H9 (cell line): ENCODE data around the gene TTC28. TPM values are rescaled to one million over a fixed set of nuclear protein-coding genes. Genes with fewer than 3 reads are reported as not detected.

Experiments used
- DNase-seq: peaks from one replicate; pipeline ENCODE4 v3.0.0-alpha.2; 2017
- H2AFZ ChIP-seq: one replicate; pipeline ENCODE4 v1.6.1; 2013; ENCODE audit warnings: mild to moderate bottlenecking, low read length, control low read depth, moderate library complexity
- H2AK5ac ChIP-seq: 2 replicates; pipeline ENCODE4 v1.6.1; 2013; ENCODE audit warnings: low read length, control low read depth, mixed read lengths; ENCODE audit not compliant: insufficient read length
- H2BK120ac ChIP-seq: one replicate; pipeline ENCODE4 v1.6.1; 2013; ENCODE audit warnings: low read depth, mild to moderate bottlenecking, low read length, control low read depth, inconsistent platforms; ENCODE audit not compliant: poor library complexity, severe bottlenecking
- H2BK12ac ChIP-seq: 2 replicates; pipeline ENCODE4 v1.6.1; 2013; ENCODE audit warnings: low read length, control low read depth, mixed read lengths, low read depth; ENCODE audit not compliant: insufficient read length
- H2BK15ac ChIP-seq: 2 replicates; pipeline ENCODE4 v1.6.1; 2013; ENCODE audit warnings: low read depth, low read length, control low read depth
- H2BK20ac ChIP-seq: one replicate; pipeline ENCODE4 v1.6.1; 2013; ENCODE audit warnings: low read depth, mild to moderate bottlenecking, low read length, control low read depth, inconsistent platforms; ENCODE audit not compliant: poor library complexity, severe bottlenecking
- H2BK5ac ChIP-seq: 2 replicates; pipeline ENCODE4 v1.6.1; 2013; ENCODE audit warnings: low read length, control low read depth, mixed read lengths; ENCODE audit not compliant: insufficient read length
- H3K14ac ChIP-seq: 2 replicates; pipeline ENCODE4 v1.6.1; 2013; ENCODE audit warnings: low read length, control low read depth; ENCODE audit not compliant: insufficient read depth
- H3K18ac ChIP-seq: 2 replicates; pipeline ENCODE4 v1.6.1; 2013; ENCODE audit warnings: low read depth, mild to moderate bottlenecking, mixed read lengths, low read length, control low read depth; ENCODE audit not compliant: insufficient read length
- H3K23ac ChIP-seq: 2 replicates; pipeline ENCODE4 v1.6.1; 2013; ENCODE audit warnings: low read length, control low read depth, mixed read lengths, low read depth; ENCODE audit not compliant: insufficient read length
- H3K23me2 ChIP-seq: 2 replicates; pipeline ENCODE4 v1.6.1; 2013; ENCODE audit warnings: low read depth, mild to moderate bottlenecking, mixed read lengths, low read length, control low read depth; ENCODE audit not compliant: insufficient read length, poor library complexity, severe bottlenecking
- H3K27ac ChIP-seq: 2 replicates; pipeline ENCODE4 v1.5.1; 2013; ENCODE audit warnings: low read length, control low read depth, mixed read lengths, low read depth; ENCODE audit not compliant: insufficient read length
- H3K27me3 ChIP-seq: 2 replicates; pipeline ENCODE4 v1.6.1; 2013; ENCODE audit warnings: low read length, control low read depth, inconsistent platforms; ENCODE audit not compliant: insufficient read depth
- H3K4ac ChIP-seq: 2 replicates; pipeline ENCODE4 v1.6.1; 2013; ENCODE audit warnings: low read depth, mild to moderate bottlenecking, control low read depth, inconsistent platforms, low read length, moderate library complexity
- H3K4me1 ChIP-seq: 2 replicates; pipeline ENCODE4 v1.6.1; 2013; ENCODE audit warnings: low read length, control low read depth, inconsistent platforms; ENCODE audit not compliant: insufficient read depth
- H3K4me2 ChIP-seq: 2 replicates; pipeline ENCODE4 v1.6.1; 2013; ENCODE audit warnings: low read length, control low read depth, mixed read lengths; ENCODE audit not compliant: insufficient read length, insufficient read depth
- H3K56ac ChIP-seq: 2 replicates; pipeline ENCODE4 v1.6.1; 2013; ENCODE audit warnings: low read depth, mild to moderate bottlenecking, mixed read lengths, low read length, control low read depth; ENCODE audit not compliant: insufficient read length
- H3K79me1 ChIP-seq: 2 replicates; pipeline ENCODE4 v1.6.1; 2013; ENCODE audit warnings: low read depth, mild to moderate bottlenecking, moderate library complexity, low read length, control low read depth, inconsistent platforms; ENCODE audit not compliant: insufficient read depth, poor library complexity, severe bottlenecking
- H3K79me2 ChIP-seq: 2 replicates; pipeline ENCODE4 v1.6.1; 2013; ENCODE audit warnings: low read length, control low read depth, inconsistent platforms; ENCODE audit not compliant: insufficient read depth
- H3K9ac ChIP-seq: 2 replicates; pipeline ENCODE4 v1.6.1; 2013; ENCODE audit warnings: low read length, control low read depth, mixed read lengths; ENCODE audit not compliant: insufficient read length; ENCODE audit errors: extremely low read depth
- H3K9me3 ChIP-seq: one replicate; pipeline ENCODE4 v1.6.1; 2013; ENCODE audit warnings: low read depth, low read length, inconsistent platforms; ENCODE audit not compliant: control insufficient read depth
- H3T11ph ChIP-seq: one replicate; pipeline ENCODE4 v1.6.1; 2013; ENCODE audit warnings: mild to moderate bottlenecking, low read length, control low read depth, inconsistent platforms
- H4K20me1 ChIP-seq: one replicate; pipeline ENCODE4 v1.6.1; 2013; ENCODE audit not compliant: control insufficient read depth, insufficient read length, insufficient read depth
- H4K5ac ChIP-seq: 2 replicates; pipeline ENCODE4 v1.6.1; 2013; ENCODE audit warnings: low read depth, mild to moderate bottlenecking, mixed read lengths, low read length, control low read depth; ENCODE audit not compliant: insufficient read length
- H4K8ac ChIP-seq: replicated peaks from 2 replicates; pipeline ENCODE4 v1.6.1; 2013; ENCODE audit warnings: low read length, control low read depth, mixed read lengths, low read depth; ENCODE audit not compliant: insufficient read length
- H4K91ac ChIP-seq: 2 replicates; pipeline ENCODE4 v1.6.1; 2013; ENCODE audit warnings: low read depth, mild to moderate bottlenecking, moderate library complexity, mixed read lengths, low read length, control low read depth; ENCODE audit not compliant: insufficient read length
- H3K27ac Mint-ChIP-seq, 3 experiments: 2 replicates in 2 of 3; 3 replicates in 1 of 3; pipeline ENCODE4 v1.8.0; 2020 to 2021; ENCODE audit warnings: mixed read lengths in 3 of 3, mild to moderate bottlenecking in 1 of 3, moderate library complexity in 1 of 3
- H3K27me3 Mint-ChIP-seq: 2 replicates; pipeline ENCODE4 v1.8.0; 2021; ENCODE audit warnings: low read depth, mild to moderate bottlenecking, moderate library complexity, mixed read lengths
- H3K36me3 Mint-ChIP-seq, 3 experiments: 2 replicates in 2 of 3; 3 replicates in 1 of 3; pipeline ENCODE4 v1.8.0; 2020 to 2021; ENCODE audit warnings: low read depth in 3 of 3, mixed read lengths in 3 of 3; ENCODE audit not compliant: insufficient read depth in 1 of 3
- H3K4me1 Mint-ChIP-seq, 2 experiments: 2 replicates each; pipeline ENCODE4 v1.8.0; 2020; ENCODE audit warnings: mixed read lengths in 2 of 2
- H3K4me3 Mint-ChIP-seq, 2 experiments: 2 replicates in 1 of 2; 3 replicates in 1 of 2; pipeline ENCODE4 v1.8.0; 2020 to 2021; ENCODE audit warnings: mild to moderate bottlenecking in 2 of 2, mixed read lengths in 2 of 2, moderate library complexity in 1 of 2
- H3K9me3 Mint-ChIP-seq, 2 experiments: 2 replicates in 1 of 2; 3 replicates in 1 of 2; pipeline ENCODE4 v1.8.0; 2020; ENCODE audit warnings: mild to moderate bottlenecking in 2 of 2, mixed read lengths in 2 of 2, moderate library complexity in 1 of 2
- CTCF ChIP-seq: fragments of 200-600 bp; sonication (generic); conservative IDR thresholded peaks from 3 replicates; pipeline ENCODE4 v1.8.0; 2021; ENCODE audit warnings: antibody characterized with exemption, mild to moderate bottlenecking
- WGBS: extraction: QIAGEN DNeasy Blood & Tissue Kit; methylation state at CpG from one replicate; pipeline ENCODE4 v1.1.7; 2013; ENCODE audit warnings: missing lambda C conversion rate, low lambda C conversion rate, mixed read lengths; ENCODE audit not compliant: insufficient read length; ENCODE audit errors: extremely low coverage; 5-methylcytosine and 5-hydroxymethylcytosine counted together
- total RNA-seq: library from RNA; stranded (reverse); gene quantifications from 2 replicates; pipeline ENCODE4 v1.2.1, GENCODE V29; 2021

The TTC28 gene
- total RNA-seq, 1 experiment from 2014 or later, result 13.6 TPM

- H3K9me3 Mint-ChIP-seq, result peaks cover 8 to 11% of the 10 kb centered on the region in 2 experiments; a peak in 4 of 5 replicates
- H2BK5ac ChIP-seq, result no peak overlapping the region
- H3K4me3 Mint-ChIP-seq, result no peak overlapping the region
- no peaks in the 10 kb centered on the region for H3K9me3 ChIP-seq
- WGBS, result no CpG with 5 or more reads among the region's 2 CpGs
- H3K14ac ChIP-seq, result no peak overlapping the region
- H3K18ac ChIP-seq, result no peak overlapping the region
- H4K91ac ChIP-seq, result no peak overlapping the region
- peaks cover 38 to 48% of the 10 kb centered on the region in 2 experiments for H3K4me1 Mint-ChIP-seq
- peaks cover 7 to 22% (median 16%) of the 10 kb centered on the region in 3 experiments; a peak in 6 of 7 replicates for H3K36me3 Mint-ChIP-seq
- no peak overlapping the region for H2AFZ ChIP-seq
- H2BK120ac ChIP-seq, result no peak overlapping the region
- no peak overlapping the region for H2BK15ac ChIP-seq
- H3K79me2 ChIP-seq, result no peaks in the 10 kb centered on the region
- no peak overlapping the region for H3K9ac ChIP-seq
- TF ChIP-seq CTCF, result no peak
- H3K4ac ChIP-seq, result no peak overlapping the region
- no peaks in the 10 kb centered on the region for H3K27me3 ChIP-seq
- no peak for DNase-seq
- H3K4me2 ChIP-seq, result no peak overlapping the region
- no peak overlapping the region for H4K8ac ChIP-seq
- H3K27me3 Mint-ChIP-seq, result no peaks in the 10 kb centered on the region; the same call in 1 of the 2 replicates
- no peaks in the 10 kb centered on the region for H3K23me2 ChIP-seq
- no peak overlapping the region for H3K27ac Mint-ChIP-seq
- H3K79me1 ChIP-seq, result no peaks in the 10 kb centered on the region
- H3K4me1 ChIP-seq, result peaks cover 17% of the 10 kb centered on the region
- H2BK12ac ChIP-seq, result no peak overlapping the region
- H4K5ac ChIP-seq, result no peak overlapping the region
- H3K56ac ChIP-seq, result no peak overlapping the region
- H3K27ac ChIP-seq, result no peak overlapping the region
- no peak overlapping the region for H2AK5ac ChIP-seq
- H2BK20ac ChIP-seq, result no peak overlapping the region
- H3K23ac ChIP-seq, result no peak overlapping the region
- no peaks in the 10 kb centered on the region for H4K20me1 ChIP-seq
- no peak overlapping the region for H3T11ph ChIP-seq
These were observed 547.2 kb downstream of the TTC28 start for GRCh38 chr22:28132466-28132865.
